HG02973 (cell line): ENCODE data around the gene ANKRD44.
"Not testable (repeated sequence)": the region's sequence is repeated elsewhere in the genome, so short reads cannot be mapped to it uniquely, and the experiment has no call there.

ENCODE experiments used
- ATAC-seq: cut with Tn5 transposase; IDR thresholded peaks from one replicate; pipeline ENCODE4 v1.9.1; 2021; ENCODE audit warnings: moderate library complexity; ENCODE audit not compliant: unreplicated experiment

The ANKRD44 gene

DNA sequence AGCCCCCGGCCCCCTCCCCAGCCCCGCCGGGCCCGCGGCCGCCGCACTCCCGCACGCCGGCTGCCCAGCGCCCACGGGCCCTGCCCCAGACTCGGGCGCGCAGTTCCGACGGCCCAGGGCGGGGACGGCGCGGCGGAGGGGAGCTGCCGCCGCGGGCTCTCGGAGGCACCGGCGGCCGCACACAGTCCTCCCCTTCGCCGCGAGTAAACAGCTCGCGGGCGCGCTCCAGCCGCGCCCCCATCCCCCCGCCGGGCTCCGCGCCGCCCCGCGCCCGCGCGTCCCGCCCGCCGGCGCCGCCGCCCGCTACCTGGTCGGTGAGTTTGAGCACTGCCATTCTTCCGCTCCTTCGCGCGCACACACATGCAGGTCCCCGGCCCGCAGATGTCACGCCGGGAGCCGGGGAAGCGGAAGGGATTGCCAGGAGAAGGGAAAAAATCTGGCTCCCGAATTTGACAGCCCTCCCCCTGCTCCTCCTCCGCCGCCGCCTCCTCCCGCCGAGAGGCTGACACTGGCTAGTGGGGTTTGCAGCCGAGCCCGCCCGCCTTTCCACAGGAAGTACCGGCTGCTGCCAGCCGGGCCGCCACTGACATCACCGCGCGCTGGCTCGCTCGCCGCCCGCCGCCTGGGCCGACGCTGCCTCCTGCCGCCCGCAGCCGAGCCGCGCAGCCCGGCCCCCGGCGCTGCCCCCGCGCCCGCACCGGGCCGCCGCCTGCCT lies at the start of gene ANKRD44:
TSS of gene ANKRD44 (minus strand) at position 510 of the 715 bp plus-strand sequence. CDS start at position 334, 176 bp downstream.
- ATAC-seq = peak; percentile 63

DNA sequence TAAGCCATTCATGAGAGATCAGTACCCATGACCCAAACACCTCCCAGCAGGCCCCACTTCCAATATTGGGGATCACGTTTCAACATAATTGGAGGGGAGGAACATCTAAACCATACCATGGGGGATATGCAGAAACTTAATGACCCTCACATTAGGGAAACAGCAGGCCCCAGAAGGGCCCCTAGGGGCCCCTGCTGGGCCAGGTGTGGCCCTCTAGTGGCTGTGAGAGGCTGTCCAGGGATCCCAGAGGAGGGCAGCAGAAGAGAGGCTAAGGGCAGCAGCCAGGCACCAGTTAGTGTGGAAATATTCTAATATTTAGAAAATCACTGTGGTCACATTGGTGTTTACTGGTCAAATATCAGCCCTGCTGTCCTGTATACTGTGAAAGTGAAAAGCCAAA lies 49.3 kb upstream of the ANKRD44 start:
- ATAC-seq = no peak

DNA sequence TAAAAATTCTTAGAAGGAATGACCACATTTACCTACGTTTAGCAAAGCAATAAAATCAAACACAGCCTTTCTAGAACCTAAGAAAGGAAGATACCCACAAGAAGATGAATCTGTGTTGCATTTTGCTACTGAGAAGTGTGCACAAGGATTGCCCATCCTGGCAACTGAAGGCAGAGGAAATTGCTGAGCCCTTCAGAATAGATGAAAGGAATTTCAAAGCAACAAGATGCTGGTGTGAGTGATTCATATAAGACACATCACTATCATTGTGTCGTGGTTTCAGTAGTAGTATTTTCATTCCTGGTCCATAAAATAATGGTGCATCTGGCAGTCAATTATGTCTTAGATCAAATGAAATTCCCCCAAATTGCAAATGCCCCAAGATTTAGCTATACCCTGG lies 48.4 kb upstream of the ANKRD44 start:
- ATAC-seq = no peak

DNA sequence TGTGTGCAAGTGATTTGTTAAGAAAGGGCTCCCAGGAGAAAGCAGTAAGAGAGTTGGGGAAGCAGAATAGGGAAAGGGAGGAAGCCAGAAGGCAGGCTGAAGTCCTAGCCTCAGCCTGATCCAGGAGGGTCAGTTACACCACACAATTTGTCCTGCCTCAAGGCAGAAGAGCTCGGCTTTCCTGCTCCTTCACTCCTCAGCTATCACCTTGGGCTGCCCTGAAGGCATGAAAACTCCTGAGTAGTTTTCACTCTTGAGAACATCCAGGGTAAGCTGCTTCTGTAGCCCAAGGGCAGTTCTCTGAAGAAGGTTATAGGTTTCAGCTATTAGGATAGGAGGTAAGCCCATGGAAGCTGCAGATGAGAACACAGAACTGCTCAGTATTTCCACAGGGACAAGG lies 47.4 kb upstream of the ANKRD44 start:
- no peak for ATAC-seq

- ATAC-seq = no peak
Measured at GRCh38 chr2:197356136-197356535, 45.6 kb upstream of the ANKRD44 start.

DNA sequence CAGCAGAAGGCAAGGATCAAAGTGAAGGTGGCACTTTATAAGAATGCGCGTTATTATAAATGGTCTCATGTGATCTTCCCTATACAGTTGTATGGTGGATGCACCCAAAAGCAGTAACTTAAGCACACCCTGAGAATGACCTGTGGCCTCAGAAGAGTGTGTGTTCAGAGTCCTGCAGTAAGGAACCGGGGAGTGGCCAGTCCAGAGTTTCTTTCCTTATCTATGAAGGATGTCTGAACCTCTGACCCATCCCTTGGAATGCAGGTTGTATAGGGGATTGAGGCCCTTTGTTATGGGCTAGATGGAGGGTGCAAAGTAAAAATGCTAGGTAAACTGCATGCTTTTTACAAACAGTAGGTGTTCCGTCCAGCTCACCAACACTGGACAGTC lies 43.6 kb upstream of the ANKRD44 start:
- no peak for ATAC-seq

- no peak for ATAC-seq
Measured at GRCh38 chr2:197353393-197354168, 43.0 kb upstream of the ANKRD44 start.

DNA sequence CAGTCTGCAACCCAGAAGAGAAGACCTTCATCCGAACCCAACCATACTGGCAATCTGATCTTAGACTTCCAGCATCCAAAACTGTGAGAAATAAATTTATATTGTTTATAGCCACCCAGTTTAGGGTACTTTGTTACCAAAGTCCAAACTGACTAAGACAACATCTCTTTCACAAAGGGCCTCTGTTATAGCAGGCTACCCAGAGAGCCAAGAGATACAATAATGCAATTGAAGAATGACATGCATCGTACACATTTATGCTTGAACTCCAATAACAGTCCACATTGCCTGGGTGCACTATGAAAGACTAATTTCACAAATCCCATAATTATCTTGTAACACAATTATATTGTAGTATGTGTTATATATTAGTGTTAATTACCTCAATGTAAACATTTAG lies 39.1 kb upstream of the ANKRD44 start:
- no peak for ATAC-seq

- ATAC-seq = no peak
Measured at GRCh38 chr2:197348721-197349360, 38.3 kb upstream of the ANKRD44 start.

DNA sequence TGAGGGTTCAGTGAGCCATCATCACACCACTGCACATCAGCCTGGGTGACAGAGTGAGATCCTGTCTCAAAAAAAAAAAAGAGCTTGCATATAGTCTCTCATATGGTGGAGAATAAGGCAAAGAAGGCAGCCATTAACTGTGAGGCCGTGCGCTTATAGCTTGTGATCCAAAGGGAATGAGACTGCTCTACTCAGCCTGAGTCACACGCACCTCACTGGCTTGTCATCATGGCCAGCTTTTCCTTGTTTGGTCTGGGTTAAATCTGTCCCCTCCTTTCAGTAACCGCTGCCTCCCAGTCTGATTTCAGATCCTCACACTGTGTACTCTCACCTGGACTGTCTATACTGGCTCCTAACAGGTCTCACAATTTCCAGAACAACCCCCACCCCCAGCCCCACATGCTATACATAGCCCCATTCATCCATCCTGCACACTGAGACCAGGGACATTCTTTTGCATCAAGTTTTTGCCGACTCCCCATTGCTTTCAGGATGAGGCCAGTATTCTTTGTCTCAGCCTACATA lies 35.3 kb upstream of the ANKRD44 start:
- no peak for ATAC-seq

- ATAC-seq = not testable (repeated sequence)
Measured at GRCh38 chr2:197343968-197344367, 33.4 kb upstream of the ANKRD44 start.

DNA sequence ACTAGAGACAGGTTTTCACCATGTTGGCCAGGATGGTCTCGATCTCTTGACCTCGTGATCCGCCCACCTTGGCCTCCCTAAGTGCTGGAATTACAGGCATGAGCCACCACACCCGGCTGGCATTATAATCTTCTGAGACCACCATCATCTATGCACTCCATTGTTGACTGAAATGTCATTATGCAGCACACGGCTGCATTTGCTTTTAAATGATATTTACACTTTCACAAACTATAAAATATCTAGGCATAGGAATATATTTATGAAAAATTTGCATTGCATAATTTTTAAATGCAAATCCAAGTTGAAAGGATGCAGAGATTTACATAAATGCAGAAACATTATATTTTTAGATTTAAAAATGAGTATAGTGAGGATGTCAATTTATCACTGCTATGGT lies 30.0 kb upstream of the ANKRD44 start:
- no peak for ATAC-seq

- no peak for ATAC-seq
Measured at GRCh38 chr2:197339496-197340220, 29.1 kb upstream of the ANKRD44 start.

DNA sequence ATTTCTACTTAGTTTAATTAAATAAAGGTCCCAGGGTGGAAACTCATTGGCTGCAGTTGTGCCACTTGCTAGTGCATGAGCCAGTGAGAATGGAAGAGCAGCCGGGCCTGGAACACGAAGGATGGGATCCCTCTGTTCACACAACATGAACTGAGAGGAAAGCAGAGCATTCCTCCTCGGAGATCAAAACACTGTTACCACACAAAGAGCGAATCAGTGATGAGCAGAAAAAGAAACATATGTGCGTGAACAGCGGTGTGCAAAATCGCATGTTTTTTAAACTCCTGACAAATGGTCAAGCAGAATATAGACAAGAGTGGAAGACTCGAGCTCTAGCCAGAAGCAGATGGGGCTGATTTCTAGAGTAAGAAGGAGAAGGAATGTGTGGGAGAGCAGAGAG lies 28.4 kb upstream of the ANKRD44 start:
- no peak for ATAC-seq

- no peak for ATAC-seq
Measured at GRCh38 chr2:197332641-197333040, 22.1 kb upstream of the ANKRD44 start.

DNA sequence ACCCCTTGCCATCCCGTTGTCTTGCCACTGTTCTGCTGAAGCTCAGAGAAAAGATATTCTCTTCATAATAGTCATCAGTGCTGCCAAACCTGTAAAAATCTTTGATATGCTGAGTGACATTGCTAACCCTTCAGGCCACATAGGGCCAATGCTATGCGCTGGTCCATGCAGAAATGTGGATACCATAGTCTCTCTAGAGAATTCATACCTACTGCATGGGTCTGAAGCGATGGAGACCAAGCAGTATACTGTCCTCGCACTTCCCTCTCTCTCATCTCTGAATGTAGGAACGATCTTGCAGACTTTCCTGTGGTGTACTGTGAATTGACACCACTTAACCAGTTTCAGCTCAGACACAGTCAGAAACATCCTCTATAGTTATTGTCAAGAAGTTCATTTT lies 17.9 kb upstream of the ANKRD44 start:
- no peak for ATAC-seq

- ATAC-seq = no peak
Measured at GRCh38 chr2:197327472-197328098, 17.0 kb upstream of the ANKRD44 start.

GRCh38 chr2:197327073-197327471 lies 16.5 kb upstream of the ANKRD44 start:
- no peak for ATAC-seq

DNA sequence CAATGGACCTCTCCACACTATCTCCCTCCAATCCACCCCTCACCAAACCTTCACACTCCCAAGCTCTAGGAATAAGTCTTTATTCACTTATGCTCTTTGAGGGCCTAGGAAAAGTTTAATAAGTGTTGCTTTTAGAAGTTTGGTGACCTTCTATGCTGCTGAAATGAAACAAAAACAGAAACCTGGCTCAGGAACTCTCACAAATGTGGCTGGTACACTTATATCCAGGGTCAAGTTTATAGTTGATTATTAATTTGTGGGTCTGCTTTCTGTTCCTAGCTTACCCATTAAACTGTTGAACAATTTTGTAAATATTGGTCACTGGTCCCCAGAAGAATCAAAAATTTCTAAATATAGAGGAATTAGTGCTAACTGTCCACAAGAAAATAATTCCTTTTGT lies 14.2 kb upstream of the ANKRD44 start:
- ATAC-seq = peak; percentile 87
